HL-60 (cell line): Measurements from ENCODE around the gene COBL.

Experiments used
- CTCF ChIP-seq: IDR thresholded peaks from one replicate; pipeline ENCODE4 v1.5.1; 2011; ENCODE audit warnings: low read length, control low read depth, inconsistent platforms; ENCODE audit not compliant: insufficient read depth
- GABPA ChIP-seq: IDR thresholded peaks from 2 replicates; pipeline ENCODE4 v1.6.1; 2012; ENCODE audit warnings: low read depth

- no peak for TF ChIP-seq CTCF
- TF ChIP-seq GABPA, result no peak
Measured at GRCh38 chr7:51141451-51142003, 175.1 kb downstream of the COBL start.
